ENCODE data around the gene CFAP65.
A peak's percentile ranks its signal among the peaks of the same experiment; 100 is the strongest.

Gene CFAP65

GRCh38 chr2:219062081-219062480 lies 20.8 kb upstream of the CFAP65 start:
- no peak for DNase-seq (ENCODE audit: low spot score)

GRCh38 chr2:219060821-219061791 lies 19.8 kb upstream of the CFAP65 start, which contains the start of gene IHH:
TSS of gene IHH (minus strand) at chr2:219060921. CDS start at chr2:219060467, 454 bp downstream.
- DNase-seq (ENCODE audit: low spot score) = no peak

- no peak for DNase-seq (ENCODE audit: low spot score)
These were observed 18.7 kb upstream of the CFAP65 start for GRCh38 chr2:219059725-219060682.

GRCh38 chr2:219059375-219059724 lies 18.0 kb upstream of the CFAP65 start:
- DNase-seq (ENCODE audit: low spot score) = no peak

- DNase-seq (ENCODE audit: low spot score) = no peak
These were observed 17.4 kb upstream of the CFAP65 start for GRCh38 chr2:219058541-219059374.

GRCh38 chr2:219057709-219058540 lies 16.6 kb upstream of the CFAP65 start:
- DNase-seq (ENCODE audit: low spot score) = peak; percentile 75

- no peak for DNase-seq (ENCODE audit: low spot score)
These were observed 15.8 kb upstream of the CFAP65 start for GRCh38 chr2:219056896-219057708.

GRCh38 chr2:219056176-219056895 lies 15.0 kb upstream of the CFAP65 start:
- no peak for DNase-seq (ENCODE audit: low spot score)

- no peak for DNase-seq (ENCODE audit: low spot score)
These were observed 13.9 kb upstream of the CFAP65 start for GRCh38 chr2:219054956-219055903.

- DNase-seq (ENCODE audit: low spot score) = no peak
These were observed 8.0 kb upstream of the CFAP65 start for GRCh38 chr2:219049282-219049681.

- no peak for DNase-seq (ENCODE audit: low spot score)
These were observed 4.7 kb upstream of the CFAP65 start for GRCh38 chr2:219045937-219046550.

- no peak for DNase-seq (ENCODE audit: low spot score)
These were observed 1.4 kb upstream of the CFAP65 start for GRCh38 chr2:219042750-219043149.

GRCh38 chr2:219042157-219042556 lies 841 bp upstream of the CFAP65 start:
- DNase-seq (ENCODE audit: low spot score) = no peak

GRCh38 chr2:219038600-219038999 lies 2.7 kb downstream of the CFAP65 start:
- DNase-seq (ENCODE audit: low spot score) = no peak

- no peak for DNase-seq (ENCODE audit: low spot score)
These were observed 3.4 kb downstream of the CFAP65 start for GRCh38 chr2:219037783-219038499.

- DNase-seq (ENCODE audit: low spot score) = no peak
These were observed 5.4 kb downstream of the CFAP65 start for GRCh38 chr2:219035942-219036341.
